H1 (cell line): ENCODE data around the gene TMEM115. TPM values are rescaled to one million over a fixed set of nuclear protein-coding genes. Genes with fewer than 3 reads are reported as not detected.

Source experiments
- CTBP2 ChIP-seq: IDR thresholded peaks from 2 replicates; pipeline ENCODE4 v1.7.0; 2011; ENCODE audit warnings: borderline replicate concordance, mild to moderate bottlenecking, moderate library complexity, mixed read lengths, low read length; ENCODE audit not compliant: insufficient read depth, insufficient read length
- HDAC6 ChIP-seq: IDR thresholded peaks from one replicate; pipeline ENCODE4 v1.7.1; 2012; ENCODE audit warnings: low read depth, mild to moderate bottlenecking, inconsistent platforms, low read length, moderate library complexity
- KDM5A ChIP-seq: fragments of 200-600 bp; IDR thresholded peaks from 2 replicates; pipeline ENCODE4 v1.7.1; 2012; ENCODE audit warnings: mild to moderate bottlenecking, low read length, inconsistent platforms, mixed read lengths
- NANOG ChIP-seq: IDR thresholded peaks from 2 replicates; pipeline ENCODE4 v1.6.1; 2011; ENCODE audit warnings: low read length, low read depth, mild to moderate bottlenecking, inconsistent platforms; ENCODE audit not compliant: insufficient read depth, poor library complexity, severe bottlenecking
- RBBP5 ChIP-seq: IDR thresholded peaks from 2 replicates; pipeline ENCODE4 v1.7.1; 2012; ENCODE audit warnings: low read depth, mild to moderate bottlenecking, inconsistent platforms, low read length, moderate library complexity, borderline replicate concordance
- SP2 ChIP-seq: IDR thresholded peaks from 2 replicates; pipeline ENCODE4 v1.6.1; 2012; ENCODE audit warnings: mild to moderate bottlenecking, low read length, inconsistent platforms
- TCF12 ChIP-seq: IDR thresholded peaks from 2 replicates; pipeline ENCODE4 v1.6.1; 2011; ENCODE audit warnings: low read depth, mild to moderate bottlenecking, low read length
- polyA plus RNA-seq, 7 experiments: library from polyadenylated mRNA; depleted of rRNA in 3 of 7; stranded (reverse) in 5 of 7; unstranded in 2 of 7; fragments of >200 nt in 5 of 7; fragments of 200-250 nt in 2 of 7; gene quantifications; 1 replicate in 5 of 7; 2 replicates in 1 of 7; 4 replicates in 1 of 7; pipeline versions ENCODE4 v1.2.1 to v1.2.3, GENCODE V29; 2011 to 2013; ENCODE audit warnings: missing spikeins in 2 of 7, mixed read lengths in 2 of 7
- total RNA-seq: library from RNA; stranded (reverse); fragmentation: NEBNext Ultra II Directional; extraction: Animal tissue kit (Norgen Biotek cat#: 25700); gene quantifications from 2 replicates; pipeline ENCODE4 v1.2.1, GENCODE V29; 2021

The TMEM115 gene
- total and polyA plus RNA-seq, 2 of the 8 experiments (the other 6 are each of a cell fraction or from before 2014, with no cell fraction given) = 25.4 to 32.4 TPM

DNA sequence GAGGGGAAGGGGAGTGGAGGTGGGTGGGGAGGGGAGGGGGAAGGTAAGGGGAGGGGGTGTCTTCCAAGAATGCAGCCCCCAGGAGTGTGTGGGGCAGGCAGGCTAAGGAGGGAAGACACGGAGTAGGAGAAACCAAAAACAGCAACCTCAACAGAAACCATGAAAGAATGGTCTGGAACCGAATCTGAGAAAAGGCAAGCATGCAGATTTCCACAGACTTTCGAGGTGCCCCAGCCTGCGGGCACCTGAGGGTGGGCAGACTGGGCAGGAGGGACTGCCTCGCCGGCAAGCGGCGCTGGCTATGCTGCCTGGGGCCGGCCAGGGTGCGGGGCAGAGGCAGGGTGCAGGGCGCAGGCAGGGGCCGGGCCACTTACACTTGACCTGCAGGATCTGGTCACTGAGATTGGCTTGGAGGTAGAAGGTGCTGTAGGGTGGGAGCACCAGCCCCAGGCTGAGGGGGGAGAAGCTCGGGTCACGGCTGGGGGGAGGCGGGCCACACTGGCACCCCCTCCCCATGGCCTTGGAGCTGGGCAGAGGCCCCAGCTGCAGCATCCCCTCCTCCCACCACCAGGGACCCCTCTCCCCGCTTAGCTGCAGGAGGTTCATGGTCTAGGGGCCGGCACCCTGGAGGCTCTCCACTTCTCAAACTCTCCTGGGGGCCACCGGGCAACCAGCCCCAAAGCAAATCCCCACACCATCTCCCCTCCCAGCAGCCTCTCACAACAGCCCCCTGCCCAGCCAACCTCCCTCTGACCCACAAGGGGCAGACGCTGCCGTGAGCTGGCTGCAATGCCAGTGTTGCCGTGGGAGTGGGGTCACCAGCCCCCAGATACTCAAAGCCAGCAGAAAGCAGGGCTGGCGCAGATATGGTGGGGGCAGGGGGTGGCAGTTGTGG lies 15.3 kb upstream of the TMEM115 start (continued):
- TF ChIP-seq KDM5A = no peak
- TF ChIP-seq RBBP5 = no peak
- no peak for TF ChIP-seq NANOG
- no peak for TF ChIP-seq CTBP2
- TF ChIP-seq HDAC6 = no peak
- no peak for TF ChIP-seq SP2
- no peak for TF ChIP-seq TCF12
- TF ChIP-seq, all 59 proteins: peak for 0
